HCT116 (cell line): ENCODE results near the gene THSD4. TPM values are rescaled to one million over a fixed set of nuclear protein-coding genes. Genes with fewer than 3 reads are reported as not detected.

ENCODE experiments used
- ATAC-seq: fragments of 200-7000 bp; cut with Tn5 transposase; 2 replicates; pipeline ENCODE4 v1.9.1; 2020; ENCODE audit warnings: mild to moderate bottlenecking, moderate library complexity
- BruUV-seq: library from RNA; stranded (reverse); fragments of 400-500 nt; replicated peaks from 2 replicates; lab custom pipeline; 2021; lab: Mats Ljungman, UMichigan
- CTCF ChIA-PET: fragments of 300-600 bp; sonication (Branson Sonifier 250); formaldehyde crosslinking; loops from one replicate; lab custom pipeline; 2021; ENCODE audit warnings: antibody characterized with exemption; lab: Charles Lee
- POLR2A ChIA-PET: fragments of 300-600, 350-600 bp; sonication (Branson Sonifier 250); formaldehyde crosslinking; loops from one replicate; lab custom pipeline; 2021; ENCODE audit warnings: antibody characterized with exemption; lab: Charles Lee
- RAD21 ChIA-PET, 2 experiments: fragments of 300-600 bp; sonication (Branson Sonifier 250); formaldehyde crosslinking; loops; one replicate each; lab custom pipeline; 2023; ENCODE audit warnings: low total read pairs in 2 of 2; ENCODE audit not compliant: uncharacterized antibody in 2 of 2, unreplicated experiment in 2 of 2, low non-redundant PET in 1 of 2; lab: Charles Lee
- DNase-seq: peaks from one replicate; pipeline ENCODE4 v3.0.0-alpha.2; 2010; ENCODE audit warnings: low read depth, low spot score
- H2AFZ ChIP-seq: fragments of 200-600 bp; shearing (Covaris generic), sonication (generic); 2 replicates; pipeline ENCODE4 v1.6.1; 2017; ENCODE audit warnings: low read depth, mixed run types, mixed read lengths, antibody characterized with exemption, low read length; ENCODE audit not compliant: poor library complexity, severe bottlenecking
- H3K27ac ChIP-seq: 2 replicates; pipeline ENCODE4 v1.5.1; 2012; ENCODE audit warnings: low read depth, low read length
- H3K27me3 ChIP-seq: fragments of 200-600 bp; sonication (generic); 2 replicates; pipeline ENCODE4 v1.6.1; 2016; ENCODE audit warnings: mixed run types, low read length, mixed read lengths; ENCODE audit not compliant: insufficient read depth
- H3K36me3 ChIP-seq, 2 experiments: fragments of 200-500 bp in 1 of 2; fragments of 200-600 bp in 1 of 2; sonication (Bioruptor generic) in 1 of 2; sonication (generic) in 1 of 2; 2 replicates each; pipeline versions ENCODE4 v1.5.1 to v1.6.1; 2014 to 2016; ENCODE audit warnings: low read length in 2 of 2, inconsistent platforms in 1 of 2, mixed read lengths in 1 of 2, mixed run types in 1 of 2; ENCODE audit not compliant: insufficient read depth in 2 of 2, control insufficient read depth in 1 of 2
- H3K4me1 ChIP-seq, 2 experiments: fragments of 200-600 bp in 1 of 2; sonication (generic) in 1 of 2; 2 replicates each; pipeline versions ENCODE4 v1.5.1 to v1.6.1; 2012 to 2017; ENCODE audit warnings: low read length in 2 of 2, inconsistent platforms in 1 of 2, mild to moderate bottlenecking in 1 of 2, mixed read lengths in 1 of 2, mixed run types in 1 of 2, moderate library complexity in 1 of 2; ENCODE audit not compliant: insufficient read depth in 2 of 2, control insufficient read depth in 1 of 2
- H3K4me2 ChIP-seq: fragments of 200-600 bp; sonication (generic); 2 replicates; pipeline ENCODE4 v1.6.1; 2017; ENCODE audit warnings: mixed run types, low read length, mixed read lengths
- H3K4me3 ChIP-seq, 2 experiments: fragments of 200-600 bp in 1 of 2; sonication (generic) in 1 of 2; replicated peaks in 1 of 2; 2 replicates each; pipeline ENCODE4 v1.5.1; 2011 to 2016; ENCODE audit warnings: low read length in 2 of 2, control low read depth in 1 of 2, low read depth in 1 of 2, mild to moderate bottlenecking in 1 of 2, mixed read lengths in 1 of 2, mixed run types in 1 of 2
- H3K79me2 ChIP-seq: fragments of 200-600 bp; sonication (generic); 2 replicates; pipeline ENCODE4 v1.6.1; 2017; ENCODE audit warnings: mild to moderate bottlenecking, mixed run types, low read length, moderate library complexity, mixed read lengths; ENCODE audit not compliant: insufficient read depth
- H3K9ac ChIP-seq: fragments of 200-600 bp; sonication (generic); 2 replicates; pipeline ENCODE4 v1.6.1; 2016; ENCODE audit warnings: low read length, mixed read lengths
- H3K9me2 ChIP-seq: fragments of 200-600 bp; sonication (generic), shearing (Covaris generic); 2 replicates; pipeline ENCODE4 v1.6.1; 2017; ENCODE audit warnings: mixed run types, mild to moderate bottlenecking, moderate library complexity; ENCODE audit not compliant: insufficient read depth
- H3K9me3 ChIP-seq, 2 experiments: fragments of 200-500 bp in 1 of 2; fragments of 200-600 bp in 1 of 2; sonication (Bioruptor generic) in 1 of 2; sonication (generic) in 1 of 2; 2 replicates each; pipeline ENCODE4 v1.6.1; 2014 to 2017; ENCODE audit warnings: low read length in 2 of 2, mixed read lengths in 2 of 2, inconsistent platforms in 1 of 2, low read depth in 1 of 2, mild to moderate bottlenecking in 1 of 2, mixed run types in 1 of 2, moderate library complexity in 1 of 2; ENCODE audit not compliant: control insufficient read depth in 1 of 2, insufficient read depth in 1 of 2
- H4K20me1 ChIP-seq: fragments of 200-600 bp; sonication (generic), shearing (Covaris generic); 2 replicates; pipeline ENCODE4 v1.6.1; 2017; ENCODE audit warnings: mixed run types, mild to moderate bottlenecking, moderate library complexity; ENCODE audit not compliant: insufficient read depth
- ATF3 ChIP-seq: IDR thresholded peaks from 2 replicates; pipeline ENCODE4 v1.6.1; 2012
- CBX3 ChIP-seq: IDR thresholded peaks from 2 replicates; pipeline ENCODE4 v1.6.1; 2012; ENCODE audit warnings: low read depth
- CTCF ChIP-seq, 3 experiments: fragments of 200-600 bp in 1 of 3; sonication (generic) in 1 of 3; IDR thresholded peaks in 2 of 3; conservative IDR thresholded peaks in 1 of 3; 2 replicates each; pipeline ENCODE4 v1.5.1; 2012 to 2017; ENCODE audit warnings: low read depth in 2 of 3, low read length in 2 of 3, antibody characterized with exemption in 1 of 3, borderline replicate concordance in 1 of 3, control low read depth in 1 of 3, mild to moderate bottlenecking in 1 of 3, mixed read lengths in 1 of 3, mixed run types in 1 of 3, moderate library complexity in 1 of 3; ENCODE audit not compliant: insufficient read depth in 1 of 3
- EGR1 ChIP-seq: IDR thresholded peaks from 2 replicates; pipeline ENCODE4 v1.6.1; 2012; ENCODE audit warnings: low read depth
- FOSL1 ChIP-seq: IDR thresholded peaks from 2 replicates; pipeline ENCODE4 v1.6.1; 2012; ENCODE audit warnings: low read depth
- TCF7L2 ChIP-seq: IDR thresholded peaks from 2 replicates; pipeline ENCODE4 v1.7.0; 2011; ENCODE audit warnings: borderline replicate concordance, inconsistent platforms; ENCODE audit not compliant: insufficient read depth, insufficient read length; ENCODE audit errors: extremely low read depth
- intact Hi-C: fragments of 100-400 bp; cut with micrococcal nuclease; formaldehyde crosslinking; loops from 2 replicates; pipeline ENCODE4 v1.10.0; 2022
- total RNA-seq: library from RNA; stranded (reverse); gene quantifications from one replicate; pipeline ENCODE4 v1.2.1, GENCODE V29; 2021; ENCODE audit not compliant: unreplicated experiment

Gene THSD4
- total RNA-seq, 1 experiment from 2014 or later = 30.5 TPM

GRCh38 chr15:71509139-71509538 is 393.9 kb downstream of the THSD4 start:
- H4K20me1 ChIP-seq = no peaks in the 10 kb centered on the region
- H3K4me2 ChIP-seq = no peak overlapping the region
- no peak overlapping the region for H3K27ac ChIP-seq
- no peaks in the 10 kb centered on the region for H3K9me3 ChIP-seq
- no peaks in the 10 kb centered on the region for H3K27me3 ChIP-seq
- RAD21 ChIA-PET = no interaction called here
- H3K4me3 ChIP-seq = no peak overlapping the region
- POLR2A ChIA-PET = no interaction called here
- no peak for ATAC-seq
- no peaks in the 10 kb centered on the region for H3K79me2 ChIP-seq
- no peak for DNase-seq
- TF ChIP-seq FOSL1 (no peak), TCF7L2 (no peak)
- H2AFZ ChIP-seq = no peak overlapping the region
- intact Hi-C loops = no loop called here
- BruUV-seq = no TSS peak
- H3K4me1 ChIP-seq = no peaks in the 10 kb centered on the region
- no peak overlapping the region for H3K9ac ChIP-seq
- H3K9me2 ChIP-seq = no peaks in the 10 kb centered on the region
- CTCF ChIA-PET = interaction anchor here (1.1 kb wide), 1 partner anchor 23 kb away, joined by 3 read pairs; no protein-coding TSS in a partner anchor
- H3K36me3 ChIP-seq = no peaks in the 10 kb centered on the region

- ATAC-seq (no peak), DNase-seq (no peak)
- Histone ChIP-seq H3K27me3 (no peaks in the 10 kb centered on the region), H3K4me2 (no peak overlapping the region), H3K4me1 (peaks cover 0 to 6% of the 10 kb centered on the region in 2 experiments; a peak in 1 of 4 replicates), H3K79me2 (no peaks in the 10 kb centered on the region), H3K27ac (no peak overlapping the region), H3K4me3 (no peak overlapping the region), H3K9ac (no peak overlapping the region), H3K9me3 (no peaks in the 10 kb centered on the region), H2AFZ (no peak overlapping the region), H4K20me1 (no peaks in the 10 kb centered on the region), H3K36me3 (no peaks in the 10 kb centered on the region), H3K9me2 (no peaks in the 10 kb centered on the region)
- intact Hi-C loops = no loop called here
- TF ChIP-seq ATF3 (no peak), EGR1 (no peak), CBX3 (no peak), CTCF (IDR thresholded peaks at IDR 0.05 in 2 of 3, conservative IDR thresholded peaks at IDR 0.05 in 1 of 3; ENCODE audit: borderline replicate concordance in 1 of 3, insufficient read depth in 1 of 3, low read depth in 2 of 3, low read length in 2 of 3) (no peak)
- BruUV-seq = no TSS peak
- POLR2A ChIA-PET = no interaction called here
- CTCF ChIA-PET = no interaction called here
- RAD21 ChIA-PET = no interaction called here
These were observed 395.5 kb downstream of the THSD4 start for GRCh38 chr15:71510763-71511162.
